Measurements from ENCODE around the gene SLC2A8.

The SLC2A8 gene, protein sequence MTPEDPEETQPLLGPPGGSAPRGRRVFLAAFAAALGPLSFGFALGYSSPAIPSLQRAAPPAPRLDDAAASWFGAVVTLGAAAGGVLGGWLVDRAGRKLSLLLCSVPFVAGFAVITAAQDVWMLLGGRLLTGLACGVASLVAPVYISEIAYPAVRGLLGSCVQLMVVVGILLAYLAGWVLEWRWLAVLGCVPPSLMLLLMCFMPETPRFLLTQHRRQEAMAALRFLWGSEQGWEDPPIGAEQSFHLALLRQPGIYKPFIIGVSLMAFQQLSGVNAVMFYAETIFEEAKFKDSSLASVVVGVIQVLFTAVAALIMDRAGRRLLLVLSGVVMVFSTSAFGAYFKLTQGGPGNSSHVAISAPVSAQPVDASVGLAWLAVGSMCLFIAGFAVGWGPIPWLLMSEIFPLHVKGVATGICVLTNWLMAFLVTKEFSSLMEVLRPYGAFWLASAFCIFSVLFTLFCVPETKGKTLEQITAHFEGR

GRCh38 chr9:127396808-127397645, at the start of gene SLC2A8:
TSS of gene SLC2A8 (plus strand) at chr9:127397169. CDS start at chr9:127397231, 62 bp downstream.
- H3K4me3 ChIP-seq (ENCODE audit: low read length), result peak within 1 kb of the TSS; percentile 73
- TF ChIP-seq ZNF274 (IDR thresholded peaks at IDR 0.05; ENCODE audit: low read depth, low read length), result no peak

DNA sequence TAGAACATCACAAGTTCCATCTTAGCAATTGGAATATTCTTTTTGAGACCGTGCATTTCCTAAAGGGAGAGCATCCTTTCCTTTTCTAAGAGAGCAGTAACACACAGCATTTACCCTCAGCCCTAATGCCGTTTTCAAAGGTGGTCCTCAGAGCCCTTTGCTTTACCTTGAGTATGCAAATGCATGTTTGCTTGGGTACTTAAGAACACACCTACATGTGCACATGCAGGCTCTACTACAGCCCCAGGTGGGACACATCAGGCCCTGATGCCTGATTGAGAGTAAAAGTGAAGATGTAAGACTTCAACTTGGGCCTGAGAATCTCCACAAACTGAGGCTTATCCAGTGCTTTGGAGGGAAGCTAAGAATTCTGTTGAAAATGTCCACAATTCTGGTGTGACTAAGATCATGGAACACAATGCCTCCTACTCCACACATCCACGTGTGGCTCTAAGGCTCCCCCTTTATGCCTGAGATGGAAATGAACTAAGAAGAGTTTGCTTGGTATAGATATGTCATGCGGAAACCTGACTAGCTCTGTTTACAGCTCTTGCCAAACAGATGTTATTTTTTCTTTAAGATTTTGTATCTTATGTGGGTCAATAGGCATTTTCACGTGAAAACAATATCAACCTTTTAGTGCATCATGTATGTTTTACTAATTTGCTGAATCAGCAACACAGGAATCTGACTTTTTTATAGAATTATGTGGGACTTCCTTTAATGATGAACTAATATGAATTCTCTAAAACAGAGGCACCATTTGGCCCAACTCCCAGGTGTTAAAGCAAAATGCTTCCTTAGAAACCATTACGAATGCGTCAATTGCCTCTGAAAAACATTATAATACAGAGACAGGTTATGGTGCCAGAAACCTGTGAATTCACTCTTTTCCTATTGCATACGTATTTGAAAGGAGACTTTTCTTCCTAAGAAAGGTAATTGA, 48.9 kb upstream of the SLC2A8 start:
- H3K4me3 ChIP-seq (ENCODE audit: low read length), result no peak overlapping the region
- no peak for TF ChIP-seq ZNF274 (IDR thresholded peaks at IDR 0.05; ENCODE audit: low read depth, low read length)

DNA sequence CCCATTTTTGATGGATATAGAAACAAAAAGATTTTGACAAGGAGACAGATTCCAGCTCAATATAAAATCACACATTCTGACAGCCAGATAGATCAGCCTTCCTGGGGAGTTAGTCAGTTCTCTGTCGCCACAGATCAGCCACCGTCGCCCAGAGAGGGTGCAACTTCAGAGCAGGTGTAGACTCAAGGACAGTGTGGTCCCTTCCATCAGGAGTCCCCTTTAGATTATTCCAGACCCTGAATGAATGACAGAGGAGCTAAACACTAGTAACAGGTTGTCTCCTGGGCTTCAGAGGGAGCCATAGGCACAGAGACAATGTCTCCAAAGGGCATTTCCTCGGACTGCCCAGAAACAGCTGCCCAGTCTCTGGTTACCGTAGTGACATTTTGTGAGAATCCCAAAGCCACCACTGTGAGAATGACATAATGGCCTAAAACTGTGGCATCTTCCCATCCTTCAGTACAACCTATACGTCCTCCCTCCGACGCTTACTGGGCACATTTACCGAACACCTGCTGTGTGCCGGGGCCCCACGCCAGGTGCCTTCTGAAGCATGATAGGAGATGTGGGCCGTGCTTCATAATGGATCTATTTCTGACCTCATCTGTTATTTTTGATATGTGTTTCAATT, 47.4 kb upstream of the SLC2A8 start:
- no peak overlapping the region for H3K4me3 ChIP-seq (ENCODE audit: low read length)
- no peak for TF ChIP-seq ZNF274 (IDR thresholded peaks at IDR 0.05; ENCODE audit: low read depth, low read length)

DNA sequence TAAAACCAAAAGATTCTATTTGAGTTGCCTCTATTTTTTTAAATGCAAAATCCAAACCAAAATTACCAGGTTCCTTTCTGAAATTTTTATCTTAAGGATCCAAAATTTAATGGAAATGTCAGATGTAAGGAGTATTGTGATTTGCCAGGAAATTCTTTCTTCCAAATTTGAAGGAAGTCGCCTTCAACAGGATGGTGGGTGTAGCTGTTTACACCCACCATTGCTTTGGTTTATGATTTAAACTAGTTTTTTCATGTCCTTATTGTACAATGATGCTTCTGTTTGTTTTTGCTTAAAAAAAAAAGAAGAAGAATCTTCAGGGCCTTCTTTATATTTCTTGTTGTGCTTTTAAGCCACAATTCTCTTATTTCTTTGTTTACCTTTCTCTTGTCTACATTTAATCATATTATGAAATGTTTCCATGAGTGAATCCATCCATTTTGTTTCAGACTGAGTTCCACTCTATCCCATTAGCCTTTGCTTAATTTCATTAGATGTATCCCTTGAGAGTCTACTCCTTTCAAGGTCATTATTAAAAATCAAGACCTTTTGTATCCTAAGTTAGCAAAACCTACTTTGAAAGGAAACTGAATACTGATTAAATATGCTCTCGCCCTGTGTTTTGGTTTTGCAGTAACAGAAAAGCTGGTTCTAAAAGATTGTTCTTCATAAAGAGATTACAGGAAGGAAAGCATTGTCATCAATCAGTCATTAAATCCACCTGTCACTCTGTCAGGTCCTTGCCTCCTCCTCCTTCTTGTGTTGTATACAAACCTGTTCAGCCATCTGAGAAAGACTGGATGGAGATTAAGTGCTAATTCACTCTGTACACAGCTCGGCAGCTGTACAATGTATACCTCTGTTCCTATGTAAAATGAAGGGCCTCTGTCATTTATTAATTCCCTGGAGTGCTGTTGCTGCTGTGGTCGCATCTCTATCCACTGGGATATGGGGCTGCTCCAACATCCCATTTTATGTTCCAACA, 45.5 kb upstream of the SLC2A8 start:
- no peak overlapping the region for H3K4me3 ChIP-seq (ENCODE audit: low read length)
- no peak for TF ChIP-seq ZNF274 (IDR thresholded peaks at IDR 0.05; ENCODE audit: low read depth, low read length)

GRCh38 chr9:127353882-127354281, 43.1 kb upstream of the SLC2A8 start:
- no peak for TF ChIP-seq ZNF274 (IDR thresholded peaks at IDR 0.05; ENCODE audit: low read depth, low read length)
- no peak overlapping the region for H3K4me3 ChIP-seq (ENCODE audit: low read length)

- TF ChIP-seq ZNF274 (IDR thresholded peaks at IDR 0.05; ENCODE audit: low read depth, low read length), result no peak
- no peak overlapping the region for H3K4me3 ChIP-seq (ENCODE audit: low read length)
These were observed 40.1 kb upstream of the SLC2A8 start for GRCh38 chr9:127356906-127357305.

GRCh38 chr9:127358023-127358535, 38.9 kb upstream of the SLC2A8 start:
- TF ChIP-seq ZNF274 (IDR thresholded peaks at IDR 0.05; ENCODE audit: low read depth, low read length), result no peak
- H3K4me3 ChIP-seq (ENCODE audit: low read length), result no peak overlapping the region

DNA sequence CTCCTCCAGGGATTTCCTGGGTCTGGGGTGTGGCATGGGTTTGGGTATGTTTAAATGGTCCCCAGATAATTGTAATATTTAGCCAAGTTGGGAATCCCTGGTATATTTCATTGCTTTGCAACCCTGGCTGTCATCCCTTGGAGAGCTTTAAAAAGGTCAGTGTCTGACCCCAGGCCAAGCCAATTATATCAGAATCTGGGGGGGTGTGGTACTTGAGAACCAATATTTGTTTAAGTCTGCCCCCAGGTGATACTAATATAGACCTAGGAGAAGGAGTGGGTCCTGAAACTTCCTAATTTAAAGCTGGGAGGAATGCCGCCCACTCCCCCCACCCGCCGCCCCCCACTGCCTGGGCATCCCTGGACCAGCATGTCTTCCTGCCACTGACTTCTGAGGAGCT, 38.2 kb upstream of the SLC2A8 start:
- TF ChIP-seq ZNF274 (IDR thresholded peaks at IDR 0.05; ENCODE audit: low read depth, low read length), result no peak
- no peak overlapping the region for H3K4me3 ChIP-seq (ENCODE audit: low read length)

DNA sequence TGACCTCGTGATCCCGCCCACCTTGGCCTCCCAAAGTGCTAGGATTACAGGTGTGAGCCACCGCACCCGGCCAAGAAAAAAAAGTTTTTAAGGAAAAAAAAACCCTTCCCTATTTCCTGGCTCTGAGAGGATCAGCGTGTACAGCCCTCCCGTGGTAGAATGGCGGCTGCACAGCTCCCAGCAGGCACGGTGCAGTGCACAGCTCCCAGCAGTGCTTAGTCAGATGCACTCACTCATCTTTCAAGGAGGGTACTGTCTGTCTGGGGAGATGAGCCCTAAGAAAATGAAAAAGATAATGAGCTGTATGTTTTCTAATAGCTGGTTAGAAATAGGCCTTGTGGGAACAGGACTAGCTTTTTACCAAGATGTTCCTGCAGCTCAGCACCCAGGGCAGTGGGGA, 36.7 kb upstream of the SLC2A8 start:
- H3K4me3 ChIP-seq (ENCODE audit: low read length), result no peak overlapping the region
- no peak for TF ChIP-seq ZNF274 (IDR thresholded peaks at IDR 0.05; ENCODE audit: low read depth, low read length)

- TF ChIP-seq ZNF274 (IDR thresholded peaks at IDR 0.05; ENCODE audit: low read depth, low read length), result no peak
- H3K4me3 ChIP-seq (ENCODE audit: low read length), result no peak overlapping the region
These were observed 36.1 kb upstream of the SLC2A8 start for GRCh38 chr9:127360829-127361228.

DNA sequence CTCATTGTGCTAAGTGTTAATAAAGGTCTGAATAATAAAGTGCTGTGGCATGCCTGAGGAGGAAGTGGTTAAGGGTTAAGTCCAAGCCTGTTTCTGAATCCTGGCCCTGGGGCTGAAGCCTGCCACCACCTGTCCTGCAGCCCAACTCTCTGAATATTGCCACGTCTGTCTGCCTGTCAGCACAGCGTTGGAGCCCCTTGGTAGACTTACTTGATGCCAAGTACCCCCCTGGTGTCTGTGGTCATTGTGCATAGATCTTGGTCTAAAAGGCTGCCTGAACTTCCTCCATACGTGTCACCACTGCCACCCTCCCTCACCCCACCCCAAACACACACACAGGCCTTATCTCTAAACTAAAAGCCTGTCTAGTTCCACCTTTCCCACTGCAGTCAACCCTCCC, 35.4 kb upstream of the SLC2A8 start:
- no peak for TF ChIP-seq ZNF274 (IDR thresholded peaks at IDR 0.05; ENCODE audit: low read depth, low read length)
- no peak overlapping the region for H3K4me3 ChIP-seq (ENCODE audit: low read length)

DNA sequence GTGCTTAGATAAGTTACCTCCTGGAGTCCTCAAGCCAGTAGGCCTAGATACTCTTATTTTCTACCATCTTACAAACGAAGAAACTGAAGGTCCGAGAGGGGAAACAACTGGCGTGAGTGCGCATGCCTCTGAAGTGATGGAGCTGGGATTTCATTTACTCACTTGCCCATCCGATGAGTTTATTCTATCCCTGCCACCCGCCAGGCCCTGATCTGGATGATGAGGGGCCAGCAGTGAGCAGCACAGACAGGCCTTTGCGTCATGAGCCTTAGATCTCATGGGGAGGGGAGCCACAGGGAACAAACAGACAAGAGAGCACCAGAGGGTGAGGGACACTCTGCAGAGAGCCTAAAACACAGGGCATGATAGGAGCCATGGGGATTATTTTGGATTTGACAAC, 34.1 kb upstream of the SLC2A8 start:
- no peak for TF ChIP-seq ZNF274 (IDR thresholded peaks at IDR 0.05; ENCODE audit: low read depth, low read length)
- no peak overlapping the region for H3K4me3 ChIP-seq (ENCODE audit: low read length)

All from GM08714 (cell line).